GM19035 (cell line): Measurements from ENCODE around the gene KCNJ4.
"Not testable (repeated sequence)": the region's sequence is repeated elsewhere in the genome, so short reads cannot be mapped to it uniquely, and the experiment has no call there.

Experiments used
- ATAC-seq: cut with Tn5 transposase; IDR thresholded peaks from one replicate; pipeline ENCODE4 v1.9.1; 2021; ENCODE audit not compliant: unreplicated experiment

The KCNJ4 gene

GRCh38 chr22:38389428-38389818 is 65.6 kb downstream of the KCNJ4 start:
- ATAC-seq: not testable (repeated sequence)

GRCh38 chr22:38388506-38389427 is 66.2 kb downstream of the KCNJ4 start:
- ATAC-seq: not testable (repeated sequence)

- not testable (repeated sequence) for ATAC-seq
Measured at GRCh38 chr22:38386918-38387317, 68.1 kb downstream of the KCNJ4 start.

- no peak for ATAC-seq
Measured at GRCh38 chr22:38383417-38383816, 71.6 kb downstream of the KCNJ4 start.

- not testable (repeated sequence) for ATAC-seq
Measured at GRCh38 chr22:38381371-38381770, 73.6 kb downstream of the KCNJ4 start.
